Activated CD4-positive, alpha-beta T cell treated with anti-CD3 and anti-CD28 coated beads for 48 hours (primary cell): ENCODE results near the gene UNC5C.
A peak's percentile ranks its signal among the peaks of the same experiment; 100 is the strongest.

ENCODE experiments used
- DNase-seq: peaks from one replicate; pipeline ENCODE4 v3.0.0-alpha.2; 2020

UNC5C gene

GRCh38 chr4:95548738-95549245 is at the start of gene UNC5C:
Gene UNC5C, minus strand, starts transcription at chr4:95548973.
- peak; percentile 4 for DNase-seq

- no peak for DNase-seq
Measured at GRCh38 chr4:95596676-95597075, 47.9 kb upstream of the UNC5C start.

- no peak for DNase-seq
Measured at GRCh38 chr4:95594629-95595028, 45.9 kb upstream of the UNC5C start.

- DNase-seq = no peak
Measured at GRCh38 chr4:95594013-95594412, 45.2 kb upstream of the UNC5C start.

DNA sequence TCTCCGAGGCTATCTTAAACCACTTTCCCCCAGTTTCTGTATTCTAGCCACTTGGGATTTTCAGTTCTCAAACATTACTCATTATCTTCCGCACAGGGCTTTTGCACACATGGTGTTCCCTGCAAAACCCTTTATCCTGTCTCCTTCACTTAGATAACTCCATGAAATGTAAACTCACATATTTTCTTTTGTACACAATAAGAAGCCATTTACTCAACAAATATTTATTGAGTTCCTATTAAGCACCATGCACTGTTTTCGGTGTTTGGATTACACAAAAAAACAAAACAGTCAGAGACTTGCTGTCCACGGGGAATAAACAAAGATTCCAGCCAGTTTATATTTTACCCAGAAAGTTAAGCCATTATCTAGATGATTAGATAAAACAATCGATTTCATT is 42.5 kb upstream of the UNC5C start:
- no peak for DNase-seq

- DNase-seq = no peak
Measured at GRCh38 chr4:95590615-95591014, 41.8 kb upstream of the UNC5C start.

DNA sequence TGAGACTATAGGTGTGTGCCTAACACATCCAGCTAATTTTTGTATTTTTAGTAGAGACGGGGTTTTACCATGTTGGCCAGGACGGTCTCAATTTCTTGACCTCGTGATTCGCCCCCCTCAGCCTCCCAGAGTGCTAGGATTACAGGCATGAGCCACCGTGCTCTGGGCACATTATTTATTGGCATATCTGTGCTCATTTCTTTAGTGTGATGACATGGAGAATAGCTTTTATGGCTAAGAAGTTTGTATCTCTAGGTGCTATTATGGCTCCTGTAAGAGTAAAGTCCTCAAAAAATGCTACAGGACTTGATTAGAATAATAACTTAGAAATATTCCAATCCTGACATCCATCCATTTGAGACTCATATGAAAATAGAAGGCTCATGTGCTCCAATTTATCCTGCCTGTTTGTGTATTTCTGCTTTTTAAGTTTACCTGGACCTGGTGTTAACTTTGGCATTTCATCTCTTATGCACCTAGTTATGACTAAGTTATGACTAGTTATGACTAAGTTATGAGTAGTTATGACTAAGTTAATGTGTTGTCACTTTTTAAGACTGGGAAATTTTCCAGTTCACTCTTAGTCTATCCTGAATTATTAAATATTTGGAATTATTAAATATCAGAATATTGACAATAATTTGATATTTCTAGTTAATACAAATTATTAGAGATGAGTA is 36.4 kb upstream of the UNC5C start:
- DNase-seq = no peak

- no peak for DNase-seq
Measured at GRCh38 chr4:95580226-95580625, 31.5 kb upstream of the UNC5C start.

- DNase-seq = no peak
Measured at GRCh38 chr4:95572304-95572991, 23.7 kb upstream of the UNC5C start.

GRCh38 chr4:95571577-95571976 is 22.8 kb upstream of the UNC5C start:
- DNase-seq = no peak

DNA sequence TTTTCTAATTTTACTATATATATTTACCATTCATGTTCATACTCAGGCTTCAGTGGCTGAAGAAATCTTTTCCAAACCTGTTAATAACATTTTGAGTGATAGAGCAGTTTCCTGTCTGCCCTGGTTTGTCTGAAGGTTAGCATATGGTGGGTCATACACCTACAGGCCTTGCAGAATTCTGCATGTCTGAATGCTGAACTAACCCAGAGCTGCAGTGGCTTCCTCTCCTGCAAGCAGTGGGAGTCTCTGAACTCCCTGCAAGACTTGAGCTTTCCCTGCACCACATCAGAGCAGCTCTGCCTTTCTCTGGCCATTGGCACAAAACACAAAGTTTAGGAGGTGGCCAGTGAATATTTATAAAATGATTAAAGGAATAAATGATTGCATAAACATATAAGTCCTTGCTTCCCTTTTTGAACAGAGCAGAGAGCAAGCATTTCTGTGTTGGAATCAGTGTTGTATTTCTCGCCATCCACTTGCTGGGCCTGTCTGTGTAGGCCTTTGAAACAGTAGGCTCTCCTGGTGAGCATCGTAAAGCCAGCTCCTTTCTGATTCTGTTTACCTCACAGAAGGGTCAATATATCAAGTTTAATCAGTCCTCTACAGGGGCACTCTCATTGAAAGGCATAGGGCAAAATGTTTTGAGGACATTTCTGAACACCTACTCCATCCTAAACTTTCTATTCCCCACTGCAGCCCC is 15.0 kb upstream of the UNC5C start:
- no peak for DNase-seq

- no peak for DNase-seq
Measured at GRCh38 chr4:95560774-95561173, 12.0 kb upstream of the UNC5C start.

- no peak for DNase-seq
Measured at GRCh38 chr4:95556207-95556859, 7.6 kb upstream of the UNC5C start.

DNA sequence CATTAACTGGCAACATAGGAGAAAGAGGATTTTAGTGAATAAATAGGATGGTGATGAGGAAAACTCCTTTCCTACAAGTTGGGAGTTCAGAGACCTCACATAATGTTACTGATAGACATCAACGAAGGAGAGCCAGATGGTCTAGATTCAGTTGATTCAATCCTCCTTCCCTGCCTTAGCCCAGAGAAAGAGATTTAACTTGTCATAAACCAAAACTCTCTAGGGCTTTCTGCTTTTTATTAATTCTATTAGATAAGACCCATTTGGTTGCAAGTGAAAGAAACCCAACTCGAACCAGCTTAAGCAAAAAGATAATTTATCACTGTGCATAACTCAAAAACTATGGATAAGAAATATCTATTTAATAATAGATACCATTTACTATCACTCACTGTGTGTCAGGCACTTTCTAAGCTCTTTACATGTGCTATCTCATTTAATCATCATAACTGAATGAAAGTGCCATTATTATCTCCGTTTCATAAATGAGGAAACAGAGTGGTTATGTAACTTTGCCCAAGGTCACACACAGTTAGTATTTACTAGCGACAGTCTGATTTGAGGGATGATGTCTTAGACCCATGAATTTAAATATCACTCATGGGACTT is 4.3 kb upstream of the UNC5C start:
- no peak for DNase-seq

DNA sequence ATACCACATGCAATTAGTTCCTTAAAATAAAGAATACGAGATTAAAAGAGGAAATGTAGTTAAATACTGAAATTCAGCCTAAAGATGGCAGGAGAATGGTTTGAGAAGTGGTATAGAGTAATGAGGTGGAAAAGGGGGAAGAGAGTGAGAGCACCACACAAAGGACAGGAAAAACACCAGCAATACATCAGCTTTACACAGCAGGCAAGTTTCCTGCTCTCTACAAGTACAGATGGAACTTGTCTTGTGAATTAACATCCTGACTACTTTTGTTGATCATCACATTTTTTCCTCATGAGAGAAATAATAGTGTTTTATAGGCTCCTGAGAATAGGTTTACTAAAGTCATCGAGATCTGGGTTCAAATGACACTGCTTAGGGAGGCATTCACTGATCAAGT is 2.9 kb upstream of the UNC5C start:
- DNase-seq = no peak

GRCh38 chr4:95550115-95550987 is 1.6 kb upstream of the UNC5C start:
- DNase-seq = no peak

DNA sequence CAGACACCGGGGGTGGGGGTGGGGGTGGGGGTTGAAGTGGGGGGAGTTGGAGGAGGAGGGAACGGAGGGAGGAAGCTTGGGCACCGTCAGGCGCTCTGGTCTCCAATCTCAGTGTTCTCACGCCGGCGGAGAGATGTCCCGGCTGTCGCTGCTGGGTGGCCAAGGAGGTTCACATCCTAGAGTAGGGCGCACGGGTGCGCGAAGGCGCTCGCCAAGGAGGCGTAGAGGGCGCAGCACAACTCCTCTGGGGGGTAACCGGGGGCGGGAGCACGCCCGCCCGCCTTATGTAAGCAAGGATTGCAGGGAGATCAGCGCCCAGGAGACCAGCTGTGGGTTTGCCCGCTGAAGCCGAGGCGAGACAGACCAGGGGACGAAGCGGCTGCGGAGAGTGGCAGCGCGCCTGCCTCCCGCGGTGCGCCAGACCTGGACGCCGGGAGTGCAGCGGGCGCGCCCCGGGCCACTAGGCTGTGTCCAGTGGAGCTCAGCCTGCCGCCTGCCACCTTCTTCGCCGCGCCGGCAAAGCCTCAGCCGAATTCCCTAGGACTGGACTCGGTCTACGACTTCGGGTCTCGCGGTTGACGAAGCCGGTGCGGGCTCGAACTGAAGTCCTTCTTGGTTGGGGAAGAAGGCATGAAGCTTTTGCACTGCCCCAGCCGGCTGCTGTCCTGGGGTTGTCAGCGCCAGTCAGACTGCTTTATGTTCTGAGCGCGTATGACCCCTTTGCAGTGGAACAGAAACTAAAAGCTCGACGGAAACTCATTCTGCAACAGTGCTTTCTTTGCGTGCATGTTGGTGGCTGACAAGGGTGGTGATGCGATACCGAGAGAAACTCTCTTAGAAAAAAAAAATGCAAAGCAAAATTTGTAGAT is 707 bp upstream of the UNC5C start:
- peak; percentile 42 for DNase-seq

GRCh38 chr4:95547715-95548471 is 880 bp downstream of the UNC5C start:
- DNase-seq = peak; percentile 16

- DNase-seq = no peak
Measured at GRCh38 chr4:95546866-95547714, 1.7 kb downstream of the UNC5C start.
